ENCODE measurements around the gene CDC45. TPM values are rescaled to one million over a fixed set of nuclear protein-coding genes. Genes with fewer than 3 reads are reported as not detected.

The CDC45 gene
- total and polyA plus RNA-seq, 11 donors = 0.15 to 3.1 (median 0.32) TPM; not detected in 4

GRCh38 chr22:19505735-19506126, 26.0 kb downstream of the CDC45 start:
- intact Hi-C loops (cut with DNase I) = no loop called here
- Histone ChIP-seq H3K9me3 (no peaks in the 10 kb centered on the region), H3K36me3 (no peaks in the 10 kb centered on the region), H3K4me1 (no peaks in the 10 kb centered on the region), H3K27ac (no peak overlapping the region), H3K27me3 (no peaks in the 10 kb centered on the region), H3K4me3 (no peak overlapping the region)
- DNase-seq = no peak
- TF ChIP-seq CTCF (IDR thresholded peaks at IDR 0.05) = no peak
- no peak for TF ChIP-seq POLR2A (IDR thresholded peaks at IDR 0.05)
- WGBS, 4 donors = 94 to 97% (median 95%) methylated on average over 5 of the region's 5 CpGs
- no peak for ATAC-seq

- ATAC-seq = peak in 1 of 4 donors; percentile 18
- intact Hi-C loops (cut with DNase I) = no loop called here
- WGBS, 4 donors = 85 to 92% (median 88%) methylated on average over 10 of the region's 10 CpGs
- TF ChIP-seq POLR2A (IDR thresholded peaks at IDR 0.05) = no peak
- Histone ChIP-seq H3K4me3 (no peak overlapping the region), H3K27me3 (no peaks in the 10 kb centered on the region), H3K9me3 (no peaks in the 10 kb centered on the region), H3K4me1 (no peaks in the 10 kb centered on the region), H3K36me3 (no peaks in the 10 kb centered on the region), H3K27ac (no peak overlapping the region)
- no peak for DNase-seq
Observed at GRCh38 chr22:19506212-19506611, 26.5 kb downstream of the CDC45 start.

GRCh38 chr22:19507534-19507861, 27.8 kb downstream of the CDC45 start:
- Histone ChIP-seq H3K36me3 (no peaks in the 10 kb centered on the region), H3K4me1 (no peaks in the 10 kb centered on the region), H3K4me3 (no peak overlapping the region), H3K27me3 (no peaks in the 10 kb centered on the region), H3K27ac (no peak overlapping the region), H3K9me3 (no peaks in the 10 kb centered on the region)
- TF ChIP-seq CTCF (IDR thresholded peaks at IDR 0.05) (no peak), POLR2A (IDR thresholded peaks at IDR 0.05) (no peak)
- WGBS, 4 donors = 91 to 98% (median 94%) methylated on average over 4 of the region's 4 CpGs
- intact Hi-C loops (cut with DNase I) = no loop called here
- DNase-seq (no peak), ATAC-seq (no peak)

DNA sequence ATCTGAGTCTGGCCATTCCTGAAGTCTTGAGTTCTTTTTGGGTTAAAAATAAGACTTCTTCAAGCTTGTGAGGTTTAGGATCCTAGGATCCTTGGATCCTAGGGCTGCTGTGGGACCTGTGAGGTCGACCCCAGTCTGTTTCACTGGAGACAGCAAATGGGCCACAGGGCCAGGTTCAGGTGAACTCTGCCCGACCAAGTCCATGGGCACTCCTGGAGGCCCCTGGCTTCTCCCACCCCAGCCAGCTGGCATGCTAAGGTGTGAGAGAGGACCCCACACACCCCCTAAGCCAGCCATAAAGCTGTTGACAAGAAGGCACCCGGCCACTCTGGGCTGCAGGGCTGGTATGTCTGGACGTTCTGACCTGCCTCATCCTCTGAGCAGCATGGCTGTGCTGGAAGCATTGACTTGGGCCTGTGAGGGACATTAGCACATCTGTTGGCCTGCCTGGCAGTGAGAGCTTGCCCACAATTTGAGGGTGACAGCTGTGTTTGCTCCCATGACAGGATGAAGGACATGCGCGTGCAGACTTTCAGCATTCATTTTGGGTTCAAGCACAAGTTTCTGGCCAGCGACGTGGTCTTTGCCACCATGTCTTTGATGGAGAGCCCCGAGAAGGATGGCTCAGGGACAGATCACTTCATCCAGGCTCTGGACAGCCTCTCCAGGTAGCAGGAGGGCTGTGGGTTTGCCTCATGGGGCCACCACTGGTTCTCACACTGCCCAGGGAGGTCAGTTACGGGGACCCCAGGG, 28.5 kb downstream of the CDC45 start:
- no peak for DNase-seq
- no peak for TF ChIP-seq CTCF (IDR thresholded peaks at IDR 0.05)
- TF ChIP-seq POLR2A (IDR thresholded peaks at IDR 0.05) = no peak
- WGBS, 4 donors = 84 to 95% (median 92%) methylated on average over 8 to 10 of the region's 10 CpGs
- no peak for ATAC-seq
- no peaks in the 10 kb centered on the region for H3K4me1 ChIP-seq
- no peak overlapping the region for H3K4me3 ChIP-seq
- no peaks in the 10 kb centered on the region for H3K36me3 ChIP-seq
- intact Hi-C loops (cut with DNase I) = no loop called here
- H3K9me3 ChIP-seq = peaks cover 0 to 2% (median 0%) of the 10 kb centered on the region in 12 donors
- no peaks in the 10 kb centered on the region for H3K27me3 ChIP-seq
- H3K27ac ChIP-seq = no peak overlapping the region

DNA sequence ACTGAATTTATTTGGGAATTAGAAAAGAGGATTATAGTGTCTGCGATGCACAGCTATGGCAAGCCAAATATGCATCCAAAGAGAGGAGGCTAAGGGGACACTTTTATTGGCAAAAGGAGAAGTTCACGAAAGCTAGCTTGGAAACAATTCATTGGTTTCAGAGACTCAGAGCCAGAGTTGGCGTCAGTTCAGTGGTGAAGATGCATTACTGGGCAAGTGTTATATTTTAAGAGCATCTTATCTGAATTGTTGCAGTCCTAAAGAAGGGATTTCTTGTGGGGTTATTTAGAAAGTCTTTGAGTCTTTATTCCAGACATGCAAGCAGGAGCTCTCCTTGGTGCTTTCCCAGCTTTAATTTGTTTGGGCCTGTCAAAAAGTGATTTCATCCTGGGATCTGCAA, 29.5 kb downstream of the CDC45 start:
- TF ChIP-seq CTCF (IDR thresholded peaks at IDR 0.05) (no peak), POLR2A (IDR thresholded peaks at IDR 0.05) (no peak)
- peaks cover 0 to 12% (median 3%) of the 10 kb centered on the region in 12 donors for H3K9me3 ChIP-seq
- no peak overlapping the region for H3K4me3 ChIP-seq
- H3K4me1 ChIP-seq = no peaks in the 10 kb centered on the region
- no peak for ATAC-seq
- intact Hi-C loops (cut with DNase I) = no loop called here
- no peaks in the 10 kb centered on the region for H3K36me3 ChIP-seq
- 85 to 95% (median 86%) methylated on average over 3 of the region's 3 CpGs for WGBS, 4 donors
- no peak for DNase-seq
- no peaks in the 10 kb centered on the region for H3K27me3 ChIP-seq
- H3K27ac ChIP-seq = no peak overlapping the region
